ENCODE results near the gene MTNR1A.
"Not testable (repeated sequence)": the region's sequence is repeated elsewhere in the genome, so short reads cannot be mapped to it uniquely, and the experiment has no call there.

Gene MTNR1A

DNA sequence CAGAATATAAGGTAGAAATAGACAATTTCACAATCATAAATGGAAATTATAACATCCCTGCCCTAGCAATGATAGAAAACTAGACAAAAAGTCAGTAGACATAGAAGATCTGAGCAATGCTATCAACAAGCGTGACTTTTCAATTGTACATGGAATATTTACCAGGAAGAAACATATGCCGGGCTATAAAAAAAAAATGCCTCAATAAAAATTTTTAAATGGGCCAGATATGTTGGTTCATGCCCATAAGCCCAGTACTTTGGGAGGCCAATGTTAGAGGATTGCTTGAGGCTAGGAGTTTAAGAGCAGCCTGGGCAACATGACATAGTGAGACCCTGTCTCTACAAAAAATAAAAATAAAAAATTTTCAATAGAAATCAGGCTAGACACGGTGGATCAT, 5.3 kb upstream of the MTNR1A start:
- no peak for DNase-seq

DNA sequence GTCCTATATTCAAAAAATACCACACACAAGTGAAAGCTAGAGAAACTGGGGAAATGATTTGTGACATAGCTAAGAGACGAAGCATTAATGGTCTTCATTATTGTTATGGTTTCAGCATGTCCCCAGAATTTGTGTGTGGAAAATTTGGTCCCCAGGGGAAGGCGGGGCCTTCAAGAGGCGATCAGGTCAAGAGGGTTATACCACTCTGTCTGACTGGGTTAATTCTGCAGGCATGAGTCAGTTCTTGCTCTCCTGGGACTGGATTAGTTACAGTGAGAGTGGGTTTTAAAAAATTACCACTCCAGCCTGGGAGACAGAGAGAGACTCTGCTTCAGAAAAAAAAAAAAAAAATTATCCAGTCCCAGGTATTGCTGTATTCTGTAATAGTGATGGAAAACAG, 2.1 kb upstream of the MTNR1A start:
- DNase-seq: no peak

DNA sequence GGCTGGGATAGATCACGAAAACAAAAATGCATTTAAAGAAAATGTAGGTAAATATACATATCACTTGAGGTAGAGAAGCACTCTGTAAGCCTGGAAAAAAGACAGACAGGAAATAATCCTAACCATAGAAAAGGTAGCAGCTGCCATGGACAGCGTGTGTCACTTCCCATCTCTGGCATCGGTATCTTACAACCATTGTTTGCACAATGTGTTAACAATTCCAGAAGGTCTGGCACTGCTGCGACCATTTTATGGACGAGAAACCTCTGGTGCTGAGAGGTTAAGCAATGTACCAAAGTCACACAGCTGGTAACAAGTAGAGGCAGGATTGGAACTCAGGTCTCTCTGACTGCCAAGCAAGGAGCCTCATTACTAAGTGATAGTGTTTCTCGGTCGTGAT, 1.7 kb upstream of the MTNR1A start:
- no peak for DNase-seq

DNA sequence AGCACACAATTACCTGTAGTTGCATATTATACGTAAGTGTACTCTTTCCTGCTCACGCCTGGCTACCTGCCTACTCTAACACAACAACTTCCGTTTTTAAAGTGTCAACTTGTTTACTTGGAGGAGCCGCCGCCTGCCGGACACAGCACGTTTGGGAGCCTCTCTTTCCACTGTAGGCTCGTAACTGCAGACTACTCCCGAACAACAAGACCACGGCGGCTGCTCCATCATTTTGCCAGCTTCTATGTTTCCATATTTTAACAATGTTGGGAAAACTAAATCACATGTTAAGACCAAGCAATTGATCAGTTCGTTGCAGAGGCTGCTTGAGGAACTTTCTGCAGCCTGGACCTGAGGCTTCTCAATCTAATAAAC, 841 bp downstream of the MTNR1A start:
- DNase-seq: no peak

DNA sequence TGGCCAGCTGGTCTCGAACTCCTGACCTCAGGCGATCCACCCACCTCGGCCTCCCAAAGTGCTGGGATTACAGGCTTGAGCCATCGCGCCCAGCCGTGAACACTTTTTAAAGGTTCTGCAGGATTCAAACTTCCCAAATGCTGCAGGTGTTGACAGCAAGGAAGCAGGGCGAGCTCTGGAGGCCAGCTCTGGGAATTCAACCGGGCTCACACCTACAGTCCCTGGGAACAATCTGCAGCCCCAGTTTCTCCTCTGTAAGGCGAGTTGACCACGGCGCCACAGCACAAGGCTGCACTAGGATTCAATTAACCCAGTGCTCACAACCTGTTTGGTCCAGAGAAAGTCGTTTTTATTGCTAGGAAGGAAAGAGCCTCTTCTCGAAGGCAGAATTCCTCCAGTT, 1.6 kb downstream of the MTNR1A start:
- DNase-seq: no peak

DNA sequence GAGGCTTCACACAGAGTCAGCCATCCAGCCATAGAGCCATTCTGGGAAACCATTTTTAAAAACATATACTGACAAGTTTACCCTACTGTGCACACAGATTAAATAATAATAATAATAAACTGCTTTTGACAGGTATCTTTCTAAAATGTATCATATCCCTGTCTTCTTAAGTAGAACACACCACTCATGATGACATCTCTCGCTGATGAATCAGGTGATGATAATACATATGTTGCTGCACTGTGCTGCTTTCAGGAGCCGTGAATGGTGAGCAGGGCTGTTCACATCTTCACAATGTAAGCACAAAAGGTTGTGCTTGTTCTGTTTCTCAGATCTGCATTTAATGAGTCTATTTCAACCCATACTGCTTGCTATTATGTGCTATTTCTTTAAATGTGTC, 3.5 kb downstream of the MTNR1A start:
- no peak for DNase-seq

DNA sequence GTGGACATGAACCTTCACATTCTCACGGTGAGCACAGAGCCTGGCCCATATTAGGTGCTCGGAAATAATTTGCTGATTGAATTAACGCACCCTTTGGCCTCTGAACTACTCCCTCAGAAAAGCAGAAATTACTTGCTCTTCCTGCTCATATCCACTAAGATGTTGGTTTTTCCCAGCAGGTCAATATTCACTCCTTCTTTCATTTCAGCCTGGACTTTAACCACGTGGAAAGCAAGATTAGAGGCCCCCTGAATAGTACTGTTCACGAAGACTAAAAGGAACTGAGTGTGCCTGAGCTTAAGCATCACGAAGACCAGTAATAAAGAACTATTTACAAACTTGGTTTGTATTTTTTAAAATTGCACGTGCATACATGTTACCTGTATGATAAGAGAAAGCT, 9.9 kb downstream of the MTNR1A start:
- DNase-seq: no peak

DNA sequence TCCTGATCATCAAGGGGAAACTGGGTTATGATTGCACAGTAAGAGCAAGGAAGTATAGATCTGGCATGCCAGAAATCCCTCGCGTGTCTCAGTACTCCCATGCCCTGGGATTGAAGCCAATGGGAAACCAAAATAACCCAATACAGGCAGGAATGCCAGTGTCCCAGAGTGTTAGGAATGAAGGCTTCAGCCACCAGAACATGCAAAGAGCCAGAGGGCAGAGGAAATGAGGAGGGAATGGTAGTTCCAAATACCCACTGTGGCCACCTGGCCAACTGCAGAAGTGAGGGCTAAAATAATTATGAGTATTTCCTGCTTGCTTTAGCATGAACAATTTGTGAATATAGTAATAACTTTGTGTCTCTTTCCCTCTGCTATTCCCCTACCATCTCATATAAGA, 12.2 kb downstream of the MTNR1A start:
- no peak for DNase-seq

DNA sequence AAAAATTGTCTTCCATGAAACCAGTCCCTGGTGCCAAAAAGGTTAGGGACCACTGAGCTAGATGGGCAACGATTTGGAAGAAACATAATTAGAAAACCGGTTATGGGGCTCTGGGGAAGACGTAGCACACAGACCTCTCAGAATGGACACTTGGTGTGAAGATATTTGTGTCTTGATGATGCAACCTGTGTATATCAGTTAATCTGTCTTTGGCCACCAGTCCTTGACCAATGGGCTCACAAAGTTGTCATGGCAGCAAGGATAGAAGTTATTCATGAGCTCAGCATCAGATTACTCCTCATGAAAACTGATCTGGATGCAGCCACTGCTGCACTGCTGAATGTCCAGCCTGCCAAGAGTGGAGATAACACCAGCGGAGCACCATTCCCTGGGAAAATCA, 13.6 kb downstream of the MTNR1A start:
- no peak for DNase-seq

DNA sequence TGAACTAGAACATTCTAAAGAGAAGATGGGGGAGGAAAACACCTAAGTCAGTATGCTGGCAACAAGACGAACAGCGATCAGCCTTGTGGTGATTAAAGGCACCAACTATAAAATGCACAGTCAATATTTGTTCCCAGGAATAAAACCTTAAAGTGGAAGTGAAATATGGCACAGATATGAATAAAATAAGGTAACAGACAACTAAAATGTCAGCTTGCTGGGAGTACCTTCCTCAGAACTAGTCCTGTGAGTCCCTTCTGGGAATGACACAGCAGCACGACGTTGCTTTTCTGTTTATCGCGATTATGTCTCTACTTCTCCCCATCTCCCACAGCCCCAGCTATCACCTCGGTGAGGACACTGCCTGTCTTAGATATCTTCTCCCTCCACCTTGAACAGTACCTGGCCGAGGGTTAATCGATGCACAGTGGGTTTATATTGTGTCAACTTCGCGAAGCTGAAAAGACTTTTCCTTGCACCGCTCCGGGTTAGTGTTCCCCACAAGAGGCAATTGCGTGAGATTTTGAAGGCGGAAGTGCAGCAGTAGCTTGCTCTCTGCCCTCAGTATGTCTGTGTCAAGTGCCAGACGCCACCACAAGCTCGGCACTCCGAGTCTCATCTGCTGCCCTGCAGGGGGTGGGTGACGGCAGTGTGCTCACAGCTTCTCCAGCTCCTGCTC, 17.4 kb downstream of the MTNR1A start:
- DNase-seq: no peak

DNA sequence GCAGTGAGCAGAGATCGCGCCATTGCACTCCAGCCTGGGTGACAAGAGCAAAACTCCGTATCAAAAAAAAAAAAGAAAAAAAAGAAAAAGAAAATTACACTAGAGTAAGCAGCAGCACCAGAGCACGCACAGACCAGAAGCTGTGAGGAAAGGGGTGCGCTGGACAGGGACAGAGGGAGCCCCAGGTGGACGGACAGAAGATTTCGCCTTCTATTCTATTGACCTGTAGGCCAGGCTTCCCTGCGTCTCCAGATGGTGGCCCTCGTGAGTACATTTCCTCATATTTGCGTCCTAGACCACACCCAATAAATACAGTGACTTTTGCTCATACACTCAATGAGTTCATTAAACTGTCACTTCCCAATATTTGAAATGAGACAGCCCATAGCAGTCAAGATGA, 19.1 kb downstream of the MTNR1A start:
- no peak for DNase-seq

DNA sequence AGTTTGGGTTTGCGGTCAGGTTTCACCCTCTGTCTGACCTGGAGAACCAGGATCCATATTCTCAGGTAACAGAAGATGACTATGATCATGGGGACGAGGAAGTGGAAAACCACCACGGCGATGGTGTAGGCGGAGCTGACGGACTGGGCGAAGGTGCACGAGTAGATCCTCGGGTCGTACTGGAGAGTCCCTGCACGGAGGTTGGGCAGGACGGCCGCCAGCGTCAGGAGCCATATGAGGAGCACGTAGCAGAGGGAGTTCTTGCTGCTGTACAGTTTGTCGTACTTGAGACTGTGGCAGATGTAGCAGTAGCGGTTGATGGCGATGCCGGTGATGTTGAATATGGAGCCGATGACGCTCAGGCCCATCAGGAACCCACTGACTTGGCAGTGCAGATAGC, 21.3 kb downstream of the MTNR1A start:
- no peak for DNase-seq

DNA sequence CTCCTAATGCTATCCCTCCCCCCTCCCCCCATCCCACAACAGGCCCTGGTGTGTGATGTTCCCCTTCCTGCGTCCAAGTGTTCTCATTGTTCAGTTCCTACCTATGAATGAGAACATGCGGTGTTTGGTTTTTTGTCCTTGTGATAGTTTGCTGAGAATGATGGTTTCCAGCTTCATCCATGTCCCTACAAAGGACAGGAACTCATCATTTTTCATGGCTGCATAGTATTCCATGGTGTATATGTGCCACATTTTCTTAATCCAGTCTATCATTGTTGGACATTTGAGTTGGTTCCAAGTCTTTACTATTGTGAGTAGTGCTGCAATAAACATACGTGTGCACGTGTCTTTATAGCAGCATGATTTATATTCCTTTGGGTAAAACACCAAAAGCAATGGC, 31.4 kb downstream of the MTNR1A start:
- not testable (repeated sequence) for DNase-seq

DNA sequence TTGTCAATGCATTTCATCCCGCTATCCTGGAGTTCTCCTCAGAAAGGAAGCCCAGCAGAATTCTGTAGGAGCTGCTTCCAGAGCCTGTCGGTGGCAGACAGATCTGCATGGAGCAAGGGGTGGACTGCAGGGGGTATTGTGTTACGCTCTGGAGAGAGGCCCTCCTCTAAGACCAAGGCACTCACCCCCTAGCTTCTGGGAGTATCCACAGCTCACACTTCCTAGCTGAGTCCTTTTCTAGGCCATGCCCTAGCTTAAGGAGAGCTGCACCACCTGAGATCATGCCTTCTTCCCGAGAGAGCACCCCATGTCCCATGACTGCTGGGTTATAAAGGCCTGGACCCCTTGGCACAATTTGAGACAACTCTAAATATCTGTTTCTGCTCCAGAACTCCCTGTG, 39.1 kb downstream of the MTNR1A start:
- no peak for DNase-seq

DNA sequence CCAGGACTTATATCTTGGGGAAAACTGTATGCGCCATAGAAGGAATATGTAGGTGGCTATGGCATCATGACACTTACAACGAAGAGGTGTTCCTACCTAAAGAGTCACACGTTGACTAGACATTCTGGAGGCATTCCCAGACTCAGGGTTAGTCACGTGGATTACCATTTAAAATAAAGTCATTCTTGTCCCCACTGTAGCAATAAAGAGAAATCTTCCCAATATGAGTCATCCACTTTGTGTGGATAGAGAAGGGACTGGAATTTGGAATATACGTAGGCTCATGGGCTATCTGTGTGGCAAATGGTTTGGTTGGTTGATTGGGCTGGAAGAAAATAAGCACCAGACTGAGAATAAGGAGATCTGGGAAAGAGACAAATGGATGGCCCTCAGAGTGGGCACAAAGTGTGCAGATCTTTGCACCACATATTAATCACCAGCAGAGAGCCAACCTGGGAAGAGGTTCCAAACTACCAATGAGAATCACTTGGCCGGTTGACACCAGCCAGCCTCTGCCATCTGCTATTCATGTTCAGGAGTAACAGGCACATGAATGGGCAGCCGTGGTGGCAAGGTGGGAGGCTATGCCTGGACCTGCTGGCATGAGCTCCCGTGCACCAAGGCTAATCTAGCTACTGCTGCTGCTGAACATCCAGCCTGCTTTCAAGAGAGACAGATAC, 41.0 kb downstream of the MTNR1A start:
- no peak for DNase-seq

DNA sequence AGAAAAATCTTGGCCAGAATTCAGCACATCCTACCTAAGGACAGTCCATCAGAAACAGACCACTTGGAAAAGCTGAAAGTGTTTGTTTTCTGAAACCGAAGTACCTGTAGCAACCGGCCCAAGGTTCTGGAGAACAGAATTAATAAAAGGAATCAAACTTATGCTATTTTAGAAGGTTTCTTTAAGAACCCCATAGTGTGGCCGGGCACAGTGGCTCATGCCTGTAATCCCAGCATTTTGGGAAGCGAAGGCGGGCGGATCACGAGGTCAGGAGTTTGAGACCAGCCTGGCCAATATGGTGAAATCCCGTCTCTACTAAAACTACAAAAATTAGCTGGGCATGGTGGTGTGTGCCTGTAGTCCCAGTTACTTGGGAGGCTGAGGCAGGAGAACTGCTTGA, 50.6 kb downstream of the MTNR1A start:
- not testable (repeated sequence) for DNase-seq

DNA sequence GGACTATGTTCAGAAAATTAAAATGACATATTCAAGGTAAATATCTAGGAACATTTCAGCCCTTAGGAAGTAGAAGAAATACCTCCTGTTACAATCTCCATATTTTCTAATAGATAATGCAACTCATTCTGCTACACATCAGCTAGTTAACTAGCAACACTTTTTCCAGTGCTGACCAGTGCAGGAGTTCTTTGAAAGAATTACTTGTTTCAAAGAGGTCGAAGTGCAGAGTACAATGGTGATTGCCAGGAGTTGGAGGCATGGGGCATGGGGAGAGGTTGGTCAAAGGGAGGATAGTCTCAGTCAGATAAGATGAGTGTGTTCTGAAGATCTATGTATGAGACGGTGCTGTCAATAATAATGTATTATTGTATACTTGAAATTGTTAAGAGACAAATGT, 53.1 kb downstream of the MTNR1A start:
- no peak for DNase-seq

DNA sequence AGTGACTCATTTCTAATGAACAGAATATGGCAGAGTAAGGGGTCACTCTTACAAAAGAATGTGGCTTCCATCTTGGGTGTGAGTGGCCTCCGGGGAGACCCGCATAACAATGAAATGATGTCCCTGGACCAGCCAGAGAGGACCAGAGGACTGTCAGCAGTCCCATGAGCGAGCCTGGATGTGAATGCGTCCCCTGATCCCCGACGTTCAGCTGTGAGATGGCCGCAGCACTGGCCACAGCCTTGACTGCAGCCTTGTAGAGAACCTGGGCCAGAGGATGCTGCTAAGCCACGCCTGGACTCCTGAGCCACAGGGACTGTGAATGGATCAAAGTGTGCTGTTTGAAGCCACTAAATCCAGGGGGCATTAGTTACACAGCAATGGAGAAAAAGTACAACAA, 53.8 kb downstream of the MTNR1A start:
- no peak for DNase-seq

DNA sequence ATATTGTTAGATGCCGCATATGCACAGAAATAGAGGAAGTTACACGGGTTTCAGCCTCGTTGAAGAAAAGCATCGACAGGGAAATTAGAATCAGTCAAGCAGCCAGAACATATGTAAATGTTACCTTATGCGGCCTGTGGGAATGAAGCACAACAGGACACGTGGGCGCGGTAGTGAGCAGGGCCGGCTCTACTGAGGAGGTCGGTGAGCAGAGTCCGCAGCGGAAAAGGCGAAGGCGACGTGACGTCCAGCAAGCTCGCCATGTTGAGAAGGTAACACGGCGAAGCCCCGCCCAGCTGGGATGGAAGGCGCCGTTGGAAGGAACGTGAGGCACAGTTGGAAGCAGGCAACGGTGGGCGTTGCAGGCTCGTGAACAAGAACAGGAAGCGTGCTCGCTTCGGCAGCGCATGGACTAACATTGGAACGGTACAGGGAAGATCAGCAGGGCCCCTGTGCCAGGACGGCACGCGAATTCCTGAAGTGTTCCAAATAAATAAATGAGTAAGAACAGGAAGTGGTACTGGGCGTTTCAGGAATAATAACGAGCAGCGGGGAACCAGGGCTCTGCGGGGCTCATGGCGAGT, 54.6 kb downstream of the MTNR1A start:
- no peak for DNase-seq

DNA sequence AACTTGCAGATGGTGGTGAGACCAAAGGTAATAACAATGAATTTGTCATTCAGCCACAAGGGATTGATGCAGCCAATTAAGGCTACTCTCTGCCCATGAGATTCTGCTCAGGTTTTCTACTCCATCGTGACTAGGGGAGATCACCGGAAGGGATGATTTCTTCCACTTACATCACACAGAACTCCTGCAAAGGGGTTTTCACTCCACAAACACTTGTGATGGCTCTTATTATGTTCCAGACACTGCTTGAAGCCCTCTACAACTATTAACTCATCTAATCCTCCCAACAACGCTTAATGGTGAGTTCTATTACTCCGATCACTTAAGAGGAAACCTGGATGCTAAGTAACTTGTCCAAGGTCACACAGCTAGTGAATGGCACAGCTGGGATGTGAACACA, 55.9 kb downstream of the MTNR1A start:
- DNase-seq: no peak

DNA sequence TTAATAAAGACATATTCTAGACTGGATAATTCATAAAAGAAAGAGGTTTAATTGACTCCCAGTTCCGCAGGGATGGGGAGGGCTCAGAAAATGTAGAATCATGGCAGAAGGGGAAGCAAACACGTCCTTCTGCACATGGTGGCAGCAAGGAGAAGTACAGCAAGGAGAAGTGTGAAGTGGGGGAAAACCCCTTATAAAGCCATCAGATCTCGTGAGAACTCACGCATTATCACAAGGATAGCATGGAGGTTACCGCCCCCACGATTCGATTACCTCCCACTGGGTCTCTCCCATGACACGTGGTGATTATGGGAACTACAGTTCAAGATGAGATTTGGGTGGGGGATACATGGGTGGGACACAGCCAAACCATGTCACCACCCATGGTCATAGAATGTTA, 58.3 kb downstream of the MTNR1A start:
- no peak for DNase-seq

DNA sequence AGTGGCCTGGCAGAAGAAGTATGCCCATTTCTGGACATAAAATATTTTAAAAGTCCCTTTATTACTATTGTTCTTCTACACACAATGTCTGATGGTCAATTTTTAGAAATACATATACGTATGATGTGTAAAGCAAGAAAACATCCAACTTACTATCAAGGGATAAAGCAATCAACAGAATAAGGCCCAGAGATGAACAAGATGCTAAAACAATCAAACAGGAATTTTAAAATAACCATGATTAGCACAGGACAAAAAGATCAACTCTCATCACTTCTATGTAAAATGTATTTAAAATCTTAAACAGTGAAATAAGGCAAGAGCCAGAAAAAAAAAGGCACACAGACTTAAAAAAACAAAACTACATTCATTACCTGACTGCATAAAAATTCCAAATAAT, 60.9 kb downstream of the MTNR1A start:
- no peak for DNase-seq

DNA sequence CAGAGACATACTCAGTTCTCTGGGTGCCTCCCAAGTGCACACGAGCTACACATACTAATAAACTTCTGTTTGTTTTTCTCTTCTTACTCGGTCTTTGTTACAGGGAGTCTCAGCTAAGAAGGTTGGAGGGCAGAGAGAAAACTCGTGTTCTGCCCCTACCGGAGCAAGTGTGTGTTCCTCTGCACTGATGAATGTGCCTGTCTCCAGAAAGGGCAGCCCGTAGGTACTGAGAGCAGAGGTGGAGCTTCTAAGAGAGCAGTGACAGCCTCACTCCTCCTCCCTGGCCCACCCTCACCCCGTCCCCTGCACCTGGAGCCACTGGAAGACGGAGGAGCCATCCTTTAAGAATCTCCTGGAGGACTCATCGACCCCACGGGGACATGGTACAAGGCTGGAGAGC, 67.6 kb downstream of the MTNR1A start:
- DNase-seq: no peak

DNA sequence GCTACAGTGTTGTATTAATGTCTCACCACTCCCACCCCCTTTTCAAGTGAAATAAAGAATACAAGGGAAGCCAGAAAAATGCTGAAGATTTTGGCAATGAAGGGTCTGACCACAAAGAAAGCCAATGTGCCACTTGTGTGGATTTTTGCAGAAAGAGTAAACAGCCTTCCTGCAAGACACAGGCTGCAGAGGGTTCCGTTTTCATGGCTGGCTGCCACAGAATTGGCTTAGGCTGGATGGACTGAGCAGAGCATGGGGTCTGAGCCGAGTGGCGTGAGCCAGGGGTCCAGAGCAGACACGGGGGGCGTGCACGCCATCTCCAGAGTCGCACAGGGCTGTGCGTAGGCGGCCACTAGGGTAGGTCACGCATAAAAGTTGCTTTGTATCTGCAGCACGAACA, 69.2 kb downstream of the MTNR1A start:
- no peak for DNase-seq

DNA sequence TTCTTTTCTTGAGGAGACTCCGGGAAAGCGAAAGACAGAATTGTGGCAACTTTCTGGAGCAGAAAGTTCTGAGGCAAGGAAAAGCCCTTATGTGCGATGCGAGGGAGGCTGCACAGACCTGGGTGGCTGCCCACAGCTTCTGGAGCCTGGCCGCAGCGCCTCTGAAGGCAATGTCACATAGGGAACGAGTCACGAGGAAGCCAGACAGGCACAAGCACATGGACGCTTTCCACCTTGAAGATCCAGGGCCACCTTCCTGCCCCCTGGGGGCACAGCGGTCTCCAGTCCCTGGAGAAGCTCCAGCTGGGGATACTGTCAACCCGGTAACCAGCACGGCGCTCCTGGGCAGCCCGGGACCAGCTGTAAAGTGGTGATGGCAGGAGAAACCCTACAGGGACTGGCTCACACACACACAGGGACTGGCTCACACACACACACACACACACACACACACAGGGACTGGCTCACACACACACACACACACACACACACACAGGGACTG, 69.8 kb downstream of the MTNR1A start:
- no peak for DNase-seq
